ENCODE data around the gene SF3B3. TPM values are rescaled to one million over a fixed set of nuclear protein-coding genes. Genes with fewer than 3 reads are reported as not detected.

SF3B3 gene
- total RNA-seq, 1 experiment from 2014 or later, result 253 TPM

- DNase-seq (ENCODE audit: low read depth, low spot score), result no peak
- intact Hi-C loops (cut with micrococcal nuclease; ENCODE audit: unreplicated experiment) (no loop called here), in situ Hi-C loops (cut with HindIII; ENCODE audit: low pct_unique_long_range_greater_than_20kb, low sequenced_read_pairs) (no loop called here)
- Histone ChIP-seq H3K36me3 (ENCODE audit: control insufficient read depth, insufficient read depth, low read length) (no peaks in the 10 kb centered on the region), H3K27ac (ENCODE audit: low read length) (no peak overlapping the region), H3K4me1 (ENCODE audit: control insufficient read depth, insufficient read depth, low read length) (peaks cover 11% of the 10 kb centered on the region), H3K27me3 (ENCODE audit: control insufficient read depth, insufficient read depth, low read length) (no peaks in the 10 kb centered on the region), H3K9me3 (ENCODE audit: control insufficient read depth, insufficient read depth, low read depth, low read length) (no peaks in the 10 kb centered on the region), H3K4me3 (ENCODE audit: low read depth in 2 of 2, low read length in 2 of 2) (no peak overlapping the region)
- BruUV-seq (replicated peaks), result no TSS peak
- CTCF ChIA-PET, result no interaction called here
- POLR2A ChIA-PET, result no interaction called here
- no peak for ATAC-seq
- TF ChIP-seq POLR2AphosphoS5 (IDR thresholded peaks at IDR 0.05; ENCODE audit: low read depth, low read length) (no peak), SIN3A (IDR thresholded peaks at IDR 0.05; ENCODE audit: borderline replicate concordance, insufficient read depth, low read depth, low read length) (no peak), CTCF (IDR thresholded peaks at IDR 0.05) (no peak), TCF7L2 (IDR thresholded peaks at IDR 0.05; ENCODE audit: low read depth, low read length) (no peak), REST (IDR thresholded peaks at IDR 0.05; ENCODE audit: insufficient read depth in 1 of 2, low read depth in 2 of 2, low read length in 1 of 2) (no peak)
These were observed 45.4 kb upstream of the SF3B3 start for GRCh38 chr16:70478169-70478568.

GRCh38 chr16:70478912-70479341, 44.7 kb upstream of the SF3B3 start:
- Histone ChIP-seq H3K4me3 (ENCODE audit: low read depth in 2 of 2, low read length in 2 of 2) (no peak overlapping the region), H3K4me1 (ENCODE audit: control insufficient read depth, insufficient read depth, low read length) (peaks cover 11% of the 10 kb centered on the region), H3K36me3 (ENCODE audit: control insufficient read depth, insufficient read depth, low read length) (no peaks in the 10 kb centered on the region), H3K27me3 (ENCODE audit: control insufficient read depth, insufficient read depth, low read length) (no peaks in the 10 kb centered on the region), H3K27ac (ENCODE audit: low read length) (no peak overlapping the region), H3K9me3 (ENCODE audit: control insufficient read depth, insufficient read depth, low read depth, low read length) (no peaks in the 10 kb centered on the region)
- ChIA-PET CTCF (no interaction called here), POLR2A (no interaction called here)
- no TSS peak for BruUV-seq (replicated peaks)
- DNase-seq (ENCODE audit: low read depth, low spot score) (no peak), ATAC-seq (no peak)
- intact Hi-C loops (cut with micrococcal nuclease; ENCODE audit: unreplicated experiment) (no loop called here), in situ Hi-C loops (cut with HindIII; ENCODE audit: low pct_unique_long_range_greater_than_20kb, low sequenced_read_pairs) (no loop called here)
- no peak for TF ChIP-seq POLR2AphosphoS5 (IDR thresholded peaks at IDR 0.05; ENCODE audit: low read depth, low read length)
- TF ChIP-seq CTCF (IDR thresholded peaks at IDR 0.05), result no peak
- TF ChIP-seq REST (IDR thresholded peaks at IDR 0.05; ENCODE audit: insufficient read depth in 1 of 2, low read depth in 2 of 2, low read length in 1 of 2), result no peak
- no peak for TF ChIP-seq TCF7L2 (IDR thresholded peaks at IDR 0.05; ENCODE audit: low read depth, low read length)
- TF ChIP-seq SIN3A (IDR thresholded peaks at IDR 0.05; ENCODE audit: borderline replicate concordance, insufficient read depth, low read depth, low read length), result no peak
